Karpas-422 (cell line): Measurements from ENCODE around the gene ARMC2. TPM values are rescaled to one million over a fixed set of nuclear protein-coding genes. Genes with fewer than 3 reads are reported as not detected.

Experiments
- DNase-seq: peaks from one replicate; pipeline ENCODE4 v3.0.0-alpha.2; 2015
- H2AFZ ChIP-seq: fragments of 200-600 bp; sonication (generic); 2 replicates; pipeline ENCODE4 v1.6.1; 2014; ENCODE audit warnings: antibody characterized with exemption, low read length, mixed read lengths
- H3K27ac ChIP-seq: fragments of 200-600 bp; sonication (generic); 2 replicates; pipeline ENCODE4 v1.5.1; 2014; ENCODE audit warnings: mild to moderate bottlenecking, low read length, moderate library complexity
- H3K27me3 ChIP-seq: fragments of 200-600 bp; sonication (generic); 2 replicates; pipeline ENCODE4 v1.6.1; 2014; ENCODE audit warnings: low read length, mixed read lengths
- H3K36me3 ChIP-seq: fragments of 200-600 bp; sonication (generic); 2 replicates; pipeline ENCODE4 v1.6.1; 2014; ENCODE audit warnings: low read length, mixed read lengths; ENCODE audit not compliant: insufficient read depth
- H3K4me1 ChIP-seq: fragments of 200-600 bp; sonication (generic); 2 replicates; pipeline ENCODE4 v1.6.1; 2014; ENCODE audit warnings: mild to moderate bottlenecking, low read length, mixed read lengths
- H3K4me2 ChIP-seq: fragments of 200-600 bp; sonication (generic); 2 replicates; pipeline ENCODE4 v1.6.1; 2014; ENCODE audit warnings: low read length, low read depth, mild to moderate bottlenecking; ENCODE audit not compliant: poor library complexity, severe bottlenecking
- H3K4me3 ChIP-seq: fragments of 200-600 bp; sonication (generic); 2 replicates; pipeline ENCODE4 v1.5.1; 2014; ENCODE audit warnings: mild to moderate bottlenecking, antibody characterized with exemption, low read length, mixed read lengths
- H3K79me2 ChIP-seq: fragments of 200-600 bp; sonication (generic); 2 replicates; pipeline ENCODE4 v1.6.1; 2014; ENCODE audit warnings: mild to moderate bottlenecking, low read length, mixed read lengths
- H3K9ac ChIP-seq: fragments of 200-600 bp; sonication (generic); 2 replicates; pipeline ENCODE4 v1.6.0; 2014; ENCODE audit warnings: low read length
- H3K9me2 ChIP-seq: fragments of 200-600 bp; sonication (generic), shearing (Covaris generic); replicated peaks from 2 replicates; pipeline ENCODE4 v1.6.0; 2014; ENCODE audit warnings: mild to moderate bottlenecking, low read length, moderate library complexity; ENCODE audit not compliant: insufficient read depth
- H3K9me3 ChIP-seq: fragments of 300-700, 200-600 bp; sonication (generic); 2 replicates; pipeline ENCODE4 v1.6.1; 2014; ENCODE audit warnings: low read length, mixed read lengths
- H4K20me1 ChIP-seq: fragments of 200-600 bp; sonication (generic); 2 replicates; pipeline ENCODE4 v1.6.1; 2014; ENCODE audit warnings: mild to moderate bottlenecking, antibody characterized with exemption, low read length, low read depth; ENCODE audit not compliant: insufficient read depth
- total RNA-seq: library from RNA; depleted of rRNA; stranded (reverse); fragments of >200 nt; shearing (Covaris generic); gene quantifications from 2 replicates; pipeline ENCODE4 v1.2.3, GENCODE V29; 2014; ENCODE audit warnings: low replicate concordance

The ARMC2 gene
- total RNA-seq, 1 experiment from 2014 or later = 1.0 TPM

DNA sequence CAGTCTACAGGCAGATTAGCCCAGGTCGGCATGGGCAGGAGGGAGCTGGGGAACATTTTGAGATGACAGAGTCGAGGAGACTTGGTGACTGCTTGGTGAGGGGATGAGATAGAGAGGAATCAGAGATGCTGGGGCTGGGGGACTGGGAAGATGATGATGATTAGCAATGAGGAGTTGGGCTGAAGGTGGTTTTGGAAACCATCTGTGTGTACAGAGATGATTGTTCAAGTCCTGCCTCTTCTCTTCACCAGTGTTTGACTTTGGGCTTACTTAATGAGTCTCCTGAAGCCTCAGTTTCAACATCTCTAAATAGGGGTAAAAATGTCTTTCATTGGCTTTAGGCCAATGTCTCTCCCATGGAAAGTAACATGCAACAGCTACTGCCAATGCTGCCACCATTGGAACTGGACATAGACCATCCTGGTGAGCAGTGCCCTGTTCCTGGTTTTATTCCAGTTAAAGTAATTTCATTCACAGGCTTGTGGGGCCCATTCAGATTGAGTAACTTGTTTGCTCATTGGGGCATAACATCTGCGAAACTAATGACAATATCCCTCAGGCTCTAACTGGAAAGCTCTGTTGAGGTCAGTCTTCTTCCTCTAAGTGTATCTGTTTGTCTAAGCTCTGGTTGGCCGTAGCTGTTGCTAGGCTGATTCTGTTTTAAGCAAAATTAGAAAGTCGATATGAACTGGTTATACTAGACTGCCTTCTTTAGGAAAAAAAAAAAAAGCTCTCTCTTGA lies 99.1 kb downstream of the ARMC2 start:
- H4K20me1 ChIP-seq = no peaks in the 10 kb centered on the region
- no peak overlapping the region for H3K4me2 ChIP-seq
- H3K27ac ChIP-seq = no peak overlapping the region
- no peaks in the 10 kb centered on the region for H3K9me2 ChIP-seq
- no peak overlapping the region for H3K9ac ChIP-seq
- no peaks in the 10 kb centered on the region for H3K27me3 ChIP-seq
- H3K79me2 ChIP-seq = no peaks in the 10 kb centered on the region
- no peak for DNase-seq
- H2AFZ ChIP-seq = no peak overlapping the region
- no peaks in the 10 kb centered on the region for H3K9me3 ChIP-seq
- H3K36me3 ChIP-seq = no peaks in the 10 kb centered on the region
- H3K4me1 ChIP-seq = no peaks in the 10 kb centered on the region
- no peak overlapping the region for H3K4me3 ChIP-seq

DNA sequence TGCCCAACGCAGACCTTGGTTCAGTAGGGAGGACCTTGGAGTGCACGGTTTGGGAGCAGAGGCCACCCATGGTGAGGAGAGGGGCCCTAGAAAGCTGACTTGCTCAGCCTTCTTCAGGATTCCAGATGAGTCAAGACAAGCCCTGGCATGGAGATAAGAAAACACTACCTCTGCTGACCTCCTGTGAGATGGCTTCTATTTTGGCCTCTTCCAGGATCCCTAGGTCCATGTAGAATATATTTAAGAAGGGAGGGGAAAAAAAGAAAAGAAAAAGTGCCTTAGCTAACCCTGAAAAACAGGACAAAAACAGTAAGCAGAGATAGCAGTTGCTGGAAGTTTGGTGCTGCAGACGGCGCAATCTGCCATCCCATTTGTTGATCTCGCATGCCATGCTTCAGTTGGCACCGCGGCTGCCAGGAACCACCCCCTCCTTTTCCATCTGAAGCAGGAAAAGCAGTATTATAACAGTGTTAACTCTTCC lies 100.0 kb downstream of the ARMC2 start:
- Histone ChIP-seq H3K4me2 (no peak overlapping the region), H3K4me1 (no peaks in the 10 kb centered on the region), H3K27me3 (no peaks in the 10 kb centered on the region), H3K79me2 (no peaks in the 10 kb centered on the region), H3K9me2 (no peaks in the 10 kb centered on the region), H3K9ac (no peak overlapping the region), H4K20me1 (no peaks in the 10 kb centered on the region), H3K9me3 (no peaks in the 10 kb centered on the region), H3K27ac (no peak overlapping the region), H3K4me3 (no peak overlapping the region), H2AFZ (no peak overlapping the region), H3K36me3 (no peaks in the 10 kb centered on the region)
- DNase-seq = no peak

- DNase-seq = no peak
- no peaks in the 10 kb centered on the region for H3K4me1 ChIP-seq
- no peak overlapping the region for H3K9ac ChIP-seq
- H3K79me2 ChIP-seq = no peaks in the 10 kb centered on the region
- H3K36me3 ChIP-seq = no peaks in the 10 kb centered on the region
- no peak overlapping the region for H3K4me2 ChIP-seq
- no peak overlapping the region for H3K27ac ChIP-seq
- no peaks in the 10 kb centered on the region for H4K20me1 ChIP-seq
- H2AFZ ChIP-seq = no peak overlapping the region
- no peak overlapping the region for H3K4me3 ChIP-seq
- H3K9me3 ChIP-seq = no peaks in the 10 kb centered on the region
- no peaks in the 10 kb centered on the region for H3K27me3 ChIP-seq
- no peaks in the 10 kb centered on the region for H3K9me2 ChIP-seq
These were observed 103.2 kb downstream of the ARMC2 start for GRCh38 chr6:108951351-108951953.

- Histone ChIP-seq H3K27me3 (no peaks in the 10 kb centered on the region), H2AFZ (no peak overlapping the region), H3K79me2 (no peaks in the 10 kb centered on the region), H3K9me3 (no peaks in the 10 kb centered on the region), H3K9me2 (no peaks in the 10 kb centered on the region), H3K4me2 (no peak overlapping the region), H3K9ac (no peak overlapping the region), H3K4me1 (no peaks in the 10 kb centered on the region), H3K36me3 (no peaks in the 10 kb centered on the region), H4K20me1 (no peaks in the 10 kb centered on the region), H3K27ac (no peak overlapping the region), H3K4me3 (no peak overlapping the region)
- no peak for DNase-seq
These were observed 104.7 kb downstream of the ARMC2 start for GRCh38 chr6:108952776-108953486.

GRCh38 chr6:108953681-108954080 lies 105.5 kb downstream of the ARMC2 start:
- H3K27ac ChIP-seq = no peak overlapping the region
- no peaks in the 10 kb centered on the region for H3K9me3 ChIP-seq
- H3K4me2 ChIP-seq = no peak overlapping the region
- H3K9me2 ChIP-seq = no peaks in the 10 kb centered on the region
- no peak overlapping the region for H2AFZ ChIP-seq
- no peak overlapping the region for H3K4me3 ChIP-seq
- H3K9ac ChIP-seq = no peak overlapping the region
- H3K27me3 ChIP-seq = no peaks in the 10 kb centered on the region
- DNase-seq = no peak
- no peaks in the 10 kb centered on the region for H3K79me2 ChIP-seq
- H3K4me1 ChIP-seq = no peaks in the 10 kb centered on the region
- H3K36me3 ChIP-seq = no peaks in the 10 kb centered on the region
- H4K20me1 ChIP-seq = no peaks in the 10 kb centered on the region

DNA sequence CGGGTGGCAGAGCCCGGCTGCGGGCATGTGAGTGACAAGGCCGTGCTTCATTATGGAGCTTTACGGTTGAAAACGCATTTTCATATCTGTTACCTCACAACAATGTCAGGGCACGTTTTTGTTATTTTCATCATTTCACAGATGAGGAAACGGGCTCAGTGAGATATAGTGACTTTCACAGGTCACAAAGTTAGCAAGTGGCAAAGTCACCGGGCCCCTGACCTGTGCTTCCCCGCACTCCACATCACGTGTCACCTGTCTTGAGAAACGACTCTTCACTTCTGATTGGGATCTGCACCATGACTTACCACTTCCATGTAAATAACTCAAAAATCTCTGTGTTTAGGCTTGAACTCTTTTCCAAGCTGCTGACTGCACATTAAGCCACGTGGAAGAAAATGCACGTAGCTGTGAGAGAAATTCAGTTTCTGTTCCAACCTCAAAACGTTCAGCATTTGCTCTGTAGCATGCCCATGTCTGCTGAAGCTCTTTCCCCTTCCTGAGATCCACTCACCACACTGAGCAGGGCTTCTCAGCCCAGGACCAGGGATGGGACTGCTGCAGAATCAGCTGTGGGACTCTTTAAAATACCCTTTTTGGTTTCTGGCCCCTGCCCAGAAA lies 107.2 kb downstream of the ARMC2 start:
- Histone ChIP-seq H3K9me3 (no peaks in the 10 kb centered on the region), H3K36me3 (no peaks in the 10 kb centered on the region), H3K4me3 (no peak overlapping the region), H3K9me2 (no peaks in the 10 kb centered on the region), H4K20me1 (no peaks in the 10 kb centered on the region), H2AFZ (no peak overlapping the region), H3K9ac (no peak overlapping the region), H3K27me3 (no peaks in the 10 kb centered on the region), H3K27ac (no peak overlapping the region), H3K79me2 (no peaks in the 10 kb centered on the region), H3K4me1 (no peaks in the 10 kb centered on the region), H3K4me2 (no peak overlapping the region)
- peak; percentile 24 for DNase-seq

DNA sequence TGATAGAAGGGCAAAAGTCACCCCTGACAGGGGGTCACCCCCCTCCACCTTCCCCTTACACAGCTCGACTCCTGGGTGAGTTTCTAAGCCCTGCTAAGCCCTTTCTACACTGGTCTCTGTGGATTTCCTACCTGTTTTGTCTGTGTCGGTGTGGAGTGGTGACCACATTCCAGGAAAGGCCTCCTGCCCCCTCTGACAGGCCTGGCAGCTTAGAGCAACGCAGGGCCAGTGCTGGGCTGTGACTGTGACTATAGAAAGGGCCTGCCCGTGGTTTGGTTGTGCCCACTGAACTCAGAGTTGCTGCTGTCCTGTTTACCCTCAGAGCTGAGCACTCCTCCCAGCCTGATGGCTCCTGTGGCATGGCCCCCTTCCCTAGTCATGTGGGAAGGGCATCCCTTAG lies 109.0 kb downstream of the ARMC2 start:
- Histone ChIP-seq H3K4me2 (no peak overlapping the region), H3K9me2 (no peaks in the 10 kb centered on the region), H4K20me1 (no peaks in the 10 kb centered on the region), H3K27ac (no peak overlapping the region), H3K4me3 (no peak overlapping the region), H3K9ac (no peak overlapping the region), H3K79me2 (no peaks in the 10 kb centered on the region), H3K4me1 (no peaks in the 10 kb centered on the region), H3K36me3 (no peaks in the 10 kb centered on the region), H3K27me3 (no peaks in the 10 kb centered on the region), H2AFZ (no peak overlapping the region), H3K9me3 (no peaks in the 10 kb centered on the region)
- DNase-seq = no peak
